Hematopoietic multipotent progenitor cell treated with erythropoietin and hydrocortisone succinate and interleukin-3 and kit ligand, for 4 days (in vitro differentiated cells): ENCODE data around the gene AZGP1.

Experiments used
- DNase-seq: peaks from one replicate; pipeline ENCODE4 v3.0.0-alpha.2; 2015

The AZGP1 gene

GRCh38 chr7:99949645-99950228 is 26.1 kb downstream of the AZGP1 start:
- DNase-seq: peak; percentile 46

- DNase-seq: no peak
These were observed 28.2 kb downstream of the AZGP1 start for GRCh38 chr7:99947608-99948007.

GRCh38 chr7:99944497-99945070 is 31.2 kb downstream of the AZGP1 start:
- DNase-seq: no peak

- DNase-seq: no peak
These were observed 32.0 kb downstream of the AZGP1 start for GRCh38 chr7:99943641-99944496.

- no peak for DNase-seq
These were observed 37.5 kb downstream of the AZGP1 start for GRCh38 chr7:99938296-99938695.

GRCh38 chr7:99935009-99935408 is 40.8 kb downstream of the AZGP1 start:
- DNase-seq: peak; percentile 52

- DNase-seq: no peak
These were observed 45.5 kb downstream of the AZGP1 start for GRCh38 chr7:99930376-99930775.

- no peak for DNase-seq
These were observed 46.1 kb downstream of the AZGP1 start for GRCh38 chr7:99929730-99930053.

- DNase-seq: peak; percentile 75
These were observed 46.7 kb downstream of the AZGP1 start, which contains the start of gene GJC3 for GRCh38 chr7:99928994-99929729. Gene GJC3, minus strand, starts transcription at chr7:99929620. Its CDS starts 0 bp downstream, at chr7:99929620.

GRCh38 chr7:99928188-99928587 is 47.6 kb downstream of the AZGP1 start:
- DNase-seq: no peak

- DNase-seq: no peak
These were observed 48.3 kb downstream of the AZGP1 start for GRCh38 chr7:99927536-99927935.

GRCh38 chr7:99926321-99926720 is 49.5 kb downstream of the AZGP1 start:
- no peak for DNase-seq

GRCh38 chr7:99923200-99923599 is 52.6 kb downstream of the AZGP1 start:
- DNase-seq: no peak

- peak; percentile 54 for DNase-seq
These were observed 55.7 kb downstream of the AZGP1 start for GRCh38 chr7:99920149-99920548.

- DNase-seq: no peak
These were observed 56.1 kb downstream of the AZGP1 start for GRCh38 chr7:99919814-99920112.

GRCh38 chr7:99918959-99919813 is 56.6 kb downstream of the AZGP1 start, which contains the start of gene TRIM4:
Gene TRIM4, minus strand, starts transcription at chr7:99919530. Its CDS starts 129 bp downstream, at chr7:99919401.
- DNase-seq: peak; percentile 98
